Measurements from ENCODE around the gene OR52E2.

Gene OR52E2

GRCh38 chr11:5046754-5047330 is 12.6 kb downstream of the OR52E2 start:
- no peak overlapping the region for H3K4me2 ChIP-seq (ENCODE audit: low read length)
- no peaks in the 10 kb centered on the region for H3K36me3 ChIP-seq (ENCODE audit: insufficient read depth, low read length)
- no peaks in the 10 kb centered on the region for H3K9me3 ChIP-seq (ENCODE audit: low read length)
- no peaks in the 10 kb centered on the region for H3K9me2 ChIP-seq (ENCODE audit: low read depth, low read length)
- H3K27ac ChIP-seq (ENCODE audit: low read depth, low read length, poor library complexity, severe bottlenecking) = no peak overlapping the region
- H4K20me1 ChIP-seq (ENCODE audit: insufficient read depth, low read length) = no peaks in the 10 kb centered on the region
- no peak overlapping the region for H2AFZ ChIP-seq (ENCODE audit: low read length)
- H3K9ac ChIP-seq (ENCODE audit: low read length) = no peak overlapping the region
- H3K27me3 ChIP-seq (ENCODE audit: insufficient read depth, low read length) = no peaks in the 10 kb centered on the region
- no peaks in the 10 kb centered on the region for H3K79me2 ChIP-seq (ENCODE audit: insufficient read depth, low read length)
- TF ChIP-seq CTCF (IDR thresholded peaks at IDR 0.05; ENCODE audit: low read length) (no peak), EZH2 (IDR thresholded peaks at IDR 0.05; ENCODE audit: borderline replicate concordance, low read length) (no peak)
- H3K4me1 ChIP-seq (ENCODE audit: insufficient read depth, low read length, severe bottlenecking) = no peaks in the 10 kb centered on the region
- no peak overlapping the region for H3K4me3 ChIP-seq (ENCODE audit: low read depth, low read length, poor library complexity, severe bottlenecking)
- no peaks in the 10 kb centered on the region for H3F3A ChIP-seq (ENCODE audit: insufficient read depth, low read length)

GRCh38 chr11:5046226-5046625 is 13.2 kb downstream of the OR52E2 start, which contains the start of gene OR52J3:
TSS of gene OR52J3 (plus strand) at chr11:5046526. CDS start at chr11:5046526, 0 bp downstream.
- no peak within 1 kb of the TSS for H3K9ac ChIP-seq (ENCODE audit: low read length)
- H3K9me2 ChIP-seq (ENCODE audit: low read depth, low read length) = no peaks in the 10 kb centered on the region
- no peak within 1 kb of the TSS for H3K4me2 ChIP-seq (ENCODE audit: low read length)
- H3K4me1 ChIP-seq (ENCODE audit: insufficient read depth, low read length, severe bottlenecking) = no peaks in the 10 kb centered on the region
- no peaks in the 10 kb centered on the region for H3K79me2 ChIP-seq (ENCODE audit: insufficient read depth, low read length)
- H3K9me3 ChIP-seq (ENCODE audit: low read length) = no peaks in the 10 kb centered on the region
- H2AFZ ChIP-seq (ENCODE audit: low read length) = no peak within 1 kb of the TSS
- no peak within 1 kb of the TSS for H3K4me3 ChIP-seq (ENCODE audit: low read depth, low read length, poor library complexity, severe bottlenecking)
- TF ChIP-seq CTCF (IDR thresholded peaks at IDR 0.05; ENCODE audit: low read length) (no peak), EZH2 (IDR thresholded peaks at IDR 0.05; ENCODE audit: borderline replicate concordance, low read length) (no peak)
- H3K27ac ChIP-seq (ENCODE audit: low read depth, low read length, poor library complexity, severe bottlenecking) = no peak within 1 kb of the TSS
- no peaks in the 10 kb centered on the region for H4K20me1 ChIP-seq (ENCODE audit: insufficient read depth, low read length)
- no peaks in the 10 kb centered on the region for H3F3A ChIP-seq (ENCODE audit: insufficient read depth, low read length)
- H3K27me3 ChIP-seq (ENCODE audit: insufficient read depth, low read length) = no peaks in the 10 kb centered on the region
- H3K36me3 ChIP-seq (ENCODE audit: insufficient read depth, low read length) = no peaks in the 10 kb centered on the region

GRCh38 chr11:5043380-5043779 is 16.0 kb downstream of the OR52E2 start:
- Histone ChIP-seq H3K4me3 (ENCODE audit: low read depth, low read length, poor library complexity, severe bottlenecking) (no peak overlapping the region), H4K20me1 (ENCODE audit: insufficient read depth, low read length) (no peaks in the 10 kb centered on the region), H3K9ac (ENCODE audit: low read length) (no peak overlapping the region), H3K9me2 (ENCODE audit: low read depth, low read length) (no peaks in the 10 kb centered on the region), H3F3A (ENCODE audit: insufficient read depth, low read length) (no peaks in the 10 kb centered on the region), H3K27ac (ENCODE audit: low read depth, low read length, poor library complexity, severe bottlenecking) (no peak overlapping the region), H3K9me3 (ENCODE audit: low read length) (no peaks in the 10 kb centered on the region), H2AFZ (ENCODE audit: low read length) (no peak overlapping the region), H3K27me3 (ENCODE audit: insufficient read depth, low read length) (no peaks in the 10 kb centered on the region), H3K4me2 (ENCODE audit: low read length) (no peak overlapping the region), H3K4me1 (ENCODE audit: insufficient read depth, low read length, severe bottlenecking) (no peaks in the 10 kb centered on the region), H3K79me2 (ENCODE audit: insufficient read depth, low read length) (no peaks in the 10 kb centered on the region), H3K36me3 (ENCODE audit: insufficient read depth, low read length) (no peaks in the 10 kb centered on the region)
- no peak for TF ChIP-seq CTCF (IDR thresholded peaks at IDR 0.05; ENCODE audit: low read length)
- no peak for TF ChIP-seq EZH2 (IDR thresholded peaks at IDR 0.05; ENCODE audit: borderline replicate concordance, low read length)
